SK-N-SH (cell line): Measurements from ENCODE around the gene PRRX1. TPM values are rescaled to one million over a fixed set of nuclear protein-coding genes. Genes with fewer than 3 reads are reported as not detected.

Experiments used
- CTCF ChIA-PET: fragments of 300-600, 350-600 bp; formaldehyde crosslinking; extraction: SDS; loops from one replicate; lab custom pipeline; 2021; lab: Yijun Ruan, JAX
- POLR2A ChIA-PET: fragments of 350-600 bp; sonication (Branson Sonifier 250); formaldehyde crosslinking; extraction: SDS; loops from one replicate; lab custom pipeline; 2020; ENCODE audit warnings: antibody characterized with exemption, inconsistent platforms; lab: Yijun Ruan, JAX
- DNase-seq: peaks from one replicate; pipeline ENCODE4 v3.0.0; 2012
- H2AFZ ChIP-seq: fragments of 200-600 bp; sonication (generic); 2 replicates; pipeline ENCODE4 v1.8.1; 2016; ENCODE audit warnings: antibody characterized with exemption, mild to moderate bottlenecking, low read depth
- H3F3A ChIP-seq: fragments of 200-600 bp; sonication (generic); replicated peaks from 2 replicates; pipeline ENCODE3; 2016; ENCODE audit warnings: antibody characterized with exemption, mild to moderate bottlenecking; ENCODE audit not compliant: insufficient read depth
- H3K27ac ChIP-seq, 2 experiments: fragments of 200-500 bp in 1 of 2; fragments of 200-600 bp in 1 of 2; sonication (Bioruptor generic) in 1 of 2; sonication (generic), shearing (Covaris generic) in 1 of 2; 2 replicates each; pipeline versions ENCODE4 v1.5.1 to v1.6.1; 2014 to 2016; ENCODE audit warnings: low read depth in 2 of 2, inconsistent platforms in 1 of 2, low read length in 1 of 2, mild to moderate bottlenecking in 1 of 2, mixed read lengths in 1 of 2
- H3K27me3 ChIP-seq: fragments of 200-600 bp; sonication (generic), shearing (Covaris generic); 2 replicates; pipeline ENCODE4 v1.6.1; 2016; ENCODE audit warnings: mixed run types; ENCODE audit not compliant: insufficient read depth
- H3K36me3 ChIP-seq, 2 experiments: fragments of 200-500 bp in 1 of 2; fragments of 200-600 bp in 1 of 2; sonication (Bioruptor generic) in 1 of 2; sonication (generic) in 1 of 2; replicated peaks in 1 of 2; 2 replicates each; pipeline versions ENCODE3 to v1.5.1; 2014 to 2016; ENCODE audit warnings: low read length in 1 of 2, mild to moderate bottlenecking in 1 of 2; ENCODE audit not compliant: insufficient read depth in 2 of 2, control insufficient read depth in 1 of 2
- H3K4me1 ChIP-seq, 2 experiments: fragments of 200-500 bp in 1 of 2; fragments of 200-600 bp in 1 of 2; sonication (Bioruptor generic) in 1 of 2; sonication (generic), shearing (Covaris generic) in 1 of 2; 2 replicates each; pipeline versions ENCODE4 v1.5.1 to v1.6.1; 2014 to 2016; ENCODE audit warnings: low read depth in 1 of 2, low read length in 1 of 2, mixed run types in 1 of 2; ENCODE audit not compliant: insufficient read depth in 2 of 2, control insufficient read depth in 1 of 2
- H3K4me2 ChIP-seq: fragments of 200-600 bp; sonication (generic), shearing (Covaris generic); 2 replicates; pipeline ENCODE4 v1.6.1; 2017; ENCODE audit warnings: mixed run types
- H3K4me3 ChIP-seq, 2 experiments: fragments of 200-500 bp in 1 of 2; fragments of 200-600 bp in 1 of 2; sonication (Bioruptor generic) in 1 of 2; sonication (generic), shearing (Covaris generic) in 1 of 2; 2 replicates each; pipeline versions ENCODE4 v1.5.1 to v1.8.1; 2014 to 2016; ENCODE audit warnings: low read depth in 2 of 2, inconsistent platforms in 1 of 2, low read length in 1 of 2, mild to moderate bottlenecking in 1 of 2, mixed read lengths in 1 of 2, moderate library complexity in 1 of 2
- H3K79me2 ChIP-seq: fragments of 200-600 bp; sonication (generic); 2 replicates; pipeline ENCODE4 v1.8.1; 2017; ENCODE audit warnings: mild to moderate bottlenecking; ENCODE audit not compliant: insufficient read depth
- H3K9ac ChIP-seq: fragments of 200-600 bp; sonication (generic); 2 replicates; pipeline ENCODE4 v1.6.1; 2017; ENCODE audit warnings: mixed run types
- H3K9me2 ChIP-seq: fragments of 200-600 bp; sonication (generic); 2 replicates; pipeline ENCODE4 v1.6.1; 2017; ENCODE audit warnings: mixed run types
- H3K9me3 ChIP-seq: fragments of 200-600 bp; sonication (generic); 2 replicates; pipeline ENCODE4 v1.6.1; 2017; ENCODE audit warnings: mixed run types, mild to moderate bottlenecking, moderate library complexity
- H4K20me1 ChIP-seq: fragments of 200-600 bp; sonication (generic); 2 replicates; pipeline ENCODE4 v1.6.1; 2017; ENCODE audit warnings: mild to moderate bottlenecking, mixed run types; ENCODE audit not compliant: insufficient read depth
- EZH2phosphoT487 ChIP-seq: fragments of 200-600 bp; sonication (generic); IDR thresholded peaks from 2 replicates; pipeline ENCODE4 v1.6.1; 2017; ENCODE audit warnings: low read depth, mixed run types, mild to moderate bottlenecking, antibody characterized with exemption, moderate library complexity, borderline replicate concordance
- JUND ChIP-seq: IDR thresholded peaks from 2 replicates; pipeline ENCODE4 v1.4.0; 2012
- MEF2A ChIP-seq: IDR thresholded peaks from 2 replicates; pipeline ENCODE4 v1.4.0; 2012; ENCODE audit warnings: low read depth, borderline replicate concordance
- POLR2AphosphoS5 ChIP-seq: IDR thresholded peaks from 2 replicates; pipeline ENCODE4 v1.6.1; 2012; ENCODE audit warnings: low read depth, low read length
- SMC3 ChIP-seq: IDR thresholded peaks from 2 replicates; pipeline ENCODE4 v1.6.1; 2012; ENCODE audit warnings: low read depth, low read length, improper control_type of control experiment
- TEAD4 ChIP-seq: IDR thresholded peaks from 2 replicates; pipeline ENCODE4 v1.4.0; 2012; ENCODE audit warnings: mild to moderate bottlenecking, borderline replicate concordance; ENCODE audit not compliant: insufficient read depth
- USF1 ChIP-seq: IDR thresholded peaks from 2 replicates; pipeline ENCODE4 v1.4.0; 2012; ENCODE audit warnings: low read depth, borderline replicate concordance
- WGBS: methylation state at CpG from one replicate; pipeline ENCODE4 v1.1.6; 2017; ENCODE audit warnings: low lambda C conversion rate; 5-methylcytosine and 5-hydroxymethylcytosine counted together
- polyA plus RNA-seq, 3 experiments: library from polyadenylated mRNA; depleted of rRNA; stranded (reverse); fragments of >200 nt; gene quantifications; 2 replicates each; pipeline ENCODE4 v1.2.3, GENCODE V29; 2012
- TF ChIP-seq, protein P1 (sequence below): fragments of 200-600 bp; sonication (generic); IDR thresholded peaks from 2 replicates; pipeline ENCODE4 v1.6.1; 2017; ENCODE audit warnings: antibody characterized with exemption, mild to moderate bottlenecking, moderate library complexity
- TF ChIP-seq, protein P2 (sequence below): IDR thresholded peaks from 2 replicates; pipeline ENCODE4; 2012

The PRRX1 gene
- polyA plus RNA-seq, 1 of the 3 experiments (the other 2 are of a cell fraction) = 356 TPM

DNA sequence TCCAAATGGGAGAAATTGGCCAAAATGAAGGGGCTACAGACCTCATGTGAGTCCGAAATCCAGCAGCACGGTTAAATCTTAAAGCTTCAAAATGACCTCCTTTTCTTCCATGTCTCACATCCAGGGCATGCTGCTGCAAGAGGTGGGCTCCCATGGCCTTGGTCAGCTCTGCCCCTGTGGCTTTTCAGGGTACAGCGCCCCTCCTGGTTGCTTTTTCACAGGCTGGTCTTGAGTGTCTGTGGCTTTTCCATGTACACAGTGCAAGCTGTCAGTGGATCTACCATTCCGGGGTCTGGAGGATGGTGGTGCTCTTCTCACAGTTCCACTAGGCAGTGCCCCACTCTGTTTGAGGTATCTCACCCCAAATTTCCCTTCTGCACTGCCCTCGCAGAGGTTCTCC, 78.7 kb downstream of the PRRX1 start:
- no peaks in the 10 kb centered on the region for H3K27me3 ChIP-seq
- H3K9me2 ChIP-seq = no peaks in the 10 kb centered on the region
- CTCF ChIA-PET = no interaction called here
- no peaks in the 10 kb centered on the region for H3K4me1 ChIP-seq
- H3K9me3 ChIP-seq = no peaks in the 10 kb centered on the region
- TF ChIP-seq, protein P1, sequence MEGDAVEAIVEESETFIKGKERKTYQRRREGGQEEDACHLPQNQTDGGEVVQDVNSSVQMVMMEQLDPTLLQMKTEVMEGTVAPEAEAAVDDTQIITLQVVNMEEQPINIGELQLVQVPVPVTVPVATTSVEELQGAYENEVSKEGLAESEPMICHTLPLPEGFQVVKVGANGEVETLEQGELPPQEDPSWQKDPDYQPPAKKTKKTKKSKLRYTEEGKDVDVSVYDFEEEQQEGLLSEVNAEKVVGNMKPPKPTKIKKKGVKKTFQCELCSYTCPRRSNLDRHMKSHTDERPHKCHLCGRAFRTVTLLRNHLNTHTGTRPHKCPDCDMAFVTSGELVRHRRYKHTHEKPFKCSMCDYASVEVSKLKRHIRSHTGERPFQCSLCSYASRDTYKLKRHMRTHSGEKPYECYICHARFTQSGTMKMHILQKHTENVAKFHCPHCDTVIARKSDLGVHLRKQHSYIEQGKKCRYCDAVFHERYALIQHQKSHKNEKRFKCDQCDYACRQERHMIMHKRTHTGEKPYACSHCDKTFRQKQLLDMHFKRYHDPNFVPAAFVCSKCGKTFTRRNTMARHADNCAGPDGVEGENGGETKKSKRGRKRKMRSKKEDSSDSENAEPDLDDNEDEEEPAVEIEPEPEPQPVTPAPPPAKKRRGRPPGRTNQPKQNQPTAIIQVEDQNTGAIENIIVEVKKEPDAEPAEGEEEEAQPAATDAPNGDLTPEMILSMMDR = peak; percentile 50
- no peak for TF ChIP-seq MEF2A
- no peak for TF ChIP-seq SMC3
- TF ChIP-seq USF1 = no peak
- TF ChIP-seq, all 33 proteins: peak for 1
- WGBS = 30% methylated on average over 5 of the region's 5 CpGs
- no peak for DNase-seq
- no peak overlapping the region for H3K9ac ChIP-seq
- H3K4me3 ChIP-seq = no peak overlapping the region
- no peak overlapping the region for H2AFZ ChIP-seq
- peaks cover 20 to 24% of the 10 kb centered on the region in 2 experiments for H3K36me3 ChIP-seq
- no peaks in the 10 kb centered on the region for H4K20me1 ChIP-seq
- H3K27ac ChIP-seq = peak overlapping the region in 1 of 2 experiments; percentile 55; a peak in 1 of 4 replicates
- no peak overlapping the region for H3K4me2 ChIP-seq
- peaks cover 53% of the 10 kb centered on the region for H3F3A ChIP-seq
- POLR2A ChIA-PET = no interaction called here
- no peaks in the 10 kb centered on the region for H3K79me2 ChIP-seq

DNA sequence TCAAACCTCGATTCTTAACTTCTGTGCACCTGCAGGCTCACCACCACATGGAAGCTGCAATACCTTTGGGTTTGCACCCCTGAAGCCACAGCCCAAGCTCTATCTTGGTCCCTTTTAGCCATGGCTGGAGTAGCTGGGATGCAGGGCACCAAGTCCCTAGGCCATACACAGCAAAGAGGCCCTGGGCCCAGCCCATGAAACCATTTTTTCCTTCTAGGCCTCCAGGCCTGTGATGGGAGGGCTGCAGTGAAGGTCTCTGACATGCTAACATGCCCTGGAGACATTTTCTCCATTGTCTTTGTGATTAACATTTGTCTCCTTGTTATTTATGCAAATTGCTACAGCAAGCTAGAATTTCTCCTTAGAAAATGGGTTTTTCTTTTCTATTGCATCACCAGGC, 79.2 kb downstream of the PRRX1 start:
- no peaks in the 10 kb centered on the region for H3K9me2 ChIP-seq
- H3K27ac ChIP-seq = peak overlapping the region in 1 of 2 experiments; percentile 11; a peak in 1 of 4 replicates
- no peak for DNase-seq
- H3K27me3 ChIP-seq = no peaks in the 10 kb centered on the region
- no peaks in the 10 kb centered on the region for H3K4me1 ChIP-seq
- H3K36me3 ChIP-seq = peaks cover 15 to 20% of the 10 kb centered on the region in 2 experiments
- ChIA-PET CTCF (no interaction called here), POLR2A (no interaction called here)
- no peaks in the 10 kb centered on the region for H3K79me2 ChIP-seq
- H4K20me1 ChIP-seq = no peaks in the 10 kb centered on the region
- H3K9ac ChIP-seq = no peak overlapping the region
- 30% methylated on average over 1 of the region's 1 CpG for whole genome bisulfite sequencing
- H3K9me3 ChIP-seq = no peaks in the 10 kb centered on the region
- no peak overlapping the region for H3K4me2 ChIP-seq
- no peak overlapping the region for H3K4me3 ChIP-seq
- peaks cover 48% of the 10 kb centered on the region for H3F3A ChIP-seq
- no peak for TF ChIP-seq POLR2AphosphoS5
- 0 out of 2 replicates have a peak, but pooled peaks have one; percentile 3 for TF ChIP-seq JUND
- no peak for TF ChIP-seq TEAD4
- TF ChIP-seq, protein P2, sequence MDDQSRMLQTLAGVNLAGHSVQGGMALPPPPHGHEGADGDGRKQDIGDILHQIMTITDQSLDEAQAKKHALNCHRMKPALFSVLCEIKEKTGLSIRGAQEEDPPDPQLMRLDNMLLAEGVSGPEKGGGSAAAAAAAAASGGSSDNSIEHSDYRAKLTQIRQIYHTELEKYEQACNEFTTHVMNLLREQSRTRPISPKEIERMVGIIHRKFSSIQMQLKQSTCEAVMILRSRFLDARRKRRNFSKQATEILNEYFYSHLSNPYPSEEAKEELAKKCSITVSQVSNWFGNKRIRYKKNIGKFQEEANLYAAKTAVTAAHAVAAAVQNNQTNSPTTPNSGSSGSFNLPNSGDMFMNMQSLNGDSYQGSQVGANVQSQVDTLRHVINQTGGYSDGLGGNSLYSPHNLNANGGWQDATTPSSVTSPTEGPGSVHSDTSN = no peak
- TF ChIP-seq EZH2phosphoT487 = no peak
- no peak overlapping the region for H2AFZ ChIP-seq
